Measurements from ENCODE around the gene MYO18A. TPM values are rescaled to one million over a fixed set of nuclear protein-coding genes. Genes with fewer than 3 reads are reported as not detected.

Gene MYO18A
- total and polyA plus RNA-seq, 10 of the 15 experiments (the other 5 are each of a cell fraction or from before 2014, with no cell fraction given), result 2.9 to 66.0 (median 24.5) TPM

DNA sequence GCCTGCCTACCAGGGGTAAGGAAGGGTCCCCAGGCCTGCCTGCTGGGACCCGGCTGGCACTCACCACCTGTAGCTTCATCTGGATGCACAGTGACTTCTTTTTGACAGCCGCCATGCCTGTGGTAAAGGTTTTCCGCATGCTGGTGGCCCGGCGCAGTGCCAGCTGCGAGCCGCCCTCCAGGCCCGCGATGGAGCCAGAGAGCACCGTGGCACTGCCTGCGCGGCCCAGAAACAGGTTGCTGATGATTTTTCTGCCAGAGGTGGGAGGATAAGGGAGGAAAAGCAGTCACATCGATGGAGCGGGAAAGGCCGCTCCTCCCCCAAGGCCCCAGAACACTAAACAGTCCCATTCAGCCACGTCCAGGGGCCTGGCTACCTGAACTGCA is 69.8 kb downstream of the MYO18A start:
- no peak for FAIRE-seq
- BruUV-seq (replicated peaks), result no TSS peak
- Histone ChIP-seq H4K20me1 (ENCODE audit: control insufficient read depth, insufficient read depth) (no peaks in the 10 kb centered on the region), H3K4me3 (no peak overlapping the region), H3K27ac (ENCODE audit: control insufficient read depth, insufficient read depth) (no peak overlapping the region), H3K4me2 (ENCODE audit: control insufficient read depth, insufficient read depth) (no peak overlapping the region), H3K79me2 (ENCODE audit: control insufficient read depth, insufficient read depth, low read length) (no peaks in the 10 kb centered on the region), H3K27me3 (replicated peaks in 1 of 2; ENCODE audit: control insufficient read depth in 2 of 2, insufficient read depth in 2 of 2, low read length in 1 of 2) (no peaks in the 10 kb centered on the region), H3K36me3 (ENCODE audit: control insufficient read depth in 2 of 2, insufficient read depth in 2 of 2, low read length in 1 of 2) (peaks cover 8 to 11% of the 10 kb centered on the region in 2 experiments; a peak in 3 of 4 replicates), H3K9me3 (replicated peaks; ENCODE audit: control insufficient read depth, insufficient read depth, low read length) (no peaks in the 10 kb centered on the region), H3K4me1 (ENCODE audit: control insufficient read depth, insufficient read depth, low read length) (no peaks in the 10 kb centered on the region), H3K9ac (ENCODE audit: control insufficient read depth, insufficient read depth, low read length) (no peak overlapping the region), H2AFZ (ENCODE audit: control insufficient read depth, low read depth, low read length) (no peak overlapping the region)
- no peak for ATAC-seq
- RAD21 ChIA-PET (ENCODE audit: unreplicated experiment), result interaction anchor here (1.4 to 3.1 kb wide), 2 partner anchors 145 to 147 kb away, joined by 6 to 17 read pairs; no protein-coding TSS in a partner anchor
- POLR2A ChIA-PET, result no interaction called here
- intact Hi-C loops (cut with micrococcal nuclease; ENCODE audit: unreplicated experiment) (loop anchor here (10.0 kb wide), 1 partner anchor 386 kb away; the partner anchor contains the start of genes NEK8 and TLCD1), in situ Hi-C loops (cut with MboI) (no loop called here)
- TF ChIP-seq BCLAF1 (IDR thresholded peaks at IDR 0.05) (no peak), PAX5 (IDR thresholded peaks at IDR 0.05; ENCODE audit: borderline replicate concordance, low read depth, low read length) (no peak), LARP7 (IDR thresholded peaks at IDR 0.05) (no peak), ASH2L (IDR thresholded peaks at IDR 0.05; ENCODE audit: borderline replicate concordance, low read depth) (no peak), HSF1 (IDR thresholded peaks at IDR 0.05; ENCODE audit: low read depth, low read length) (no peak)
- no peak for DNase-seq (ENCODE audit: low read depth, low spot score)
- CTCF ChIA-PET, result interaction anchor here (17.7 kb wide), 1 partner anchor 146 kb away, joined by 415 read pairs; no protein-coding TSS in a partner anchor
- WGBS (ENCODE audit: insufficient coverage, insufficient replicate concordance, low lambda C conversion rate, missing lambda C conversion rate), result 98% methylated on average over 14 of the region's 16 CpGs
- SMC1A ChIA-PET (ENCODE audit: uncharacterized antibody, unreplicated experiment), result no interaction called here

Data from GM12878 (cell line).